Left colon (tissue), 2 donors: ENCODE measurements around the gene GNB1L. TPM values are rescaled to one million over a fixed set of nuclear protein-coding genes. Genes with fewer than 3 reads are reported as not detected.

ENCODE experiments used
- ATAC-seq: fragments of 200-7000 bp; cut with Tn5 transposase; one replicate; pipeline ENCODE4 v1.9.1; 2020; ENCODE audit warnings: mild to moderate bottlenecking, moderate library complexity
- DNase-seq, 2 donors: peaks; one replicate each; pipeline ENCODE4 v3.0.0-alpha.2; 2020
- intact Hi-C, 2 donors: fragments of 100-400 bp; cut with DNase I in 1 of 2; cut with micrococcal nuclease in 1 of 2; formaldehyde crosslinking; loops; one replicate each; pipeline versions ENCODE4 v1.11.2 to v1.14.0; 2022; cut with DNase I, micrococcal nuclease
- total RNA-seq, 2 donors: library from RNA; stranded (reverse); fragmentation: NEBNext Ultra II Directional; extraction: Animal tissue kit (Norgen Biotek cat#: 25700); gene quantifications; one replicate each; pipeline ENCODE4 v1.2.1, GENCODE V29; 2021
- donor health status: DM: no; HTN: no; CAD: no.
- donor health status: DM: yes; HTN: yes; CAD: no.

Gene GNB1L
- total RNA-seq, 2 donors from 2014 or later, result 3.3 to 4.6 TPM

GRCh38 chr22:19764636-19765476, 89.8 kb downstream of the GNB1L start:
- ATAC-seq, result no peak
- DNase-seq, result no peak
- intact Hi-C loops, result loop anchor here in 1 of 2 donors (10.0 kb wide), 1 partner anchor 60 kb away; no protein-coding TSS in a partner anchor

- DNase-seq (no peak), ATAC-seq (no peak)
- intact Hi-C loops, result loop anchor here in 1 of 2 donors (10.0 kb wide), 1 partner anchor 61 kb away; no protein-coding TSS in a partner anchor
Measured at GRCh38 chr22:19764299-19764593, 90.4 kb downstream of the GNB1L start.

GRCh38 chr22:19763458-19764298, 91.0 kb downstream of the GNB1L start:
- intact Hi-C loops, result loop anchor here in 1 of 2 donors (10.0 kb wide), 1 partner anchor 61 kb away; no protein-coding TSS in a partner anchor
- DNase-seq (no peak), ATAC-seq (no peak)

GRCh38 chr22:19762568-19763457, 91.9 kb downstream of the GNB1L start:
- DNase-seq (no peak), ATAC-seq (no peak)
- intact Hi-C loops, result loop anchor here in 1 of 2 donors (10.0 kb wide), 1 partner anchor 62 kb away; no protein-coding TSS in a partner anchor

DNA sequence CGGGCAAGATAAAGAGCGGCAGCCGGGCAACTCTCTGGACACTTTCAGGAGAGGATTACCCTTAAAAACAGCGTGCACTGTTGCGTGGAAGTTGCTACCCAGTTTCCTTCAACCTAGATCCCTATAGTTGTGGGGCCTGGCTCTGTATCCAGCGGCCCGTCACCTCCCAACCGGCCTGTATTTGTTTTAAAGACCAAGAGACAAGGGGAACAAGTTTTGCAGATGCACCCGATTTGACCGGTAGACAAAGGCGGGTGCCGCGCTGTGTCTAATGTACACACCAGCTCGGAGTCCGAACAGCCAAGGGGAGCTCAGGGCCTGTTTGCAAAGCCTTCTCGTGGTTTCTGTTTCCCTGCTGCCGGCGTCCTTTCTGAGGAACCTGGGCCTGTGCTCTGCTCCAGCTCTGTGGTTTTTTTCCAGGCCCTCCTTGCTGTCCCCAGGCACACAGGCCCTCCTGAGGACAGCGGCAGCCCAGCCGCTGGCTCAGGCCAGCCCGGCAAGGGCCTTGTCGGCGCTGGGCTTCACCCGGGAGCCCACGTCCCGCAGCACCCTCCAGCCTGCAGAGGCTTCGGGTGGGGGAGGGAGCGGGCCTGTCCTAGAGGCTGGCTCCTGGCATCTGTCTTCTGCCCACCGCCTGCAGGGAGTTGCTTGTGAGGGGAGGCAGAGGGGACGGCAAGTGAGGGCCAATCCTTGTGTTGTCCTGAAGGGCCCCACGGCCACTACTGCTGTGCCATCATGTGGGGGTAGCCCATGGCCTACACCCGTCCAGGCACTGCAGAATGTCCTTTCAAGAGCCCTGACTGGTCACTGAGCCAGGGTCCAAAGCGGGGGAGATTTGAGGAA, 92.7 kb downstream of the GNB1L start:
- no peak for ATAC-seq
- intact Hi-C loops, result loop anchor here in 1 of 2 donors (10.0 kb wide), 1 partner anchor 63 kb away; no protein-coding TSS in a partner anchor
- DNase-seq, result no peak

GRCh38 chr22:19760951-19761724, 93.5 kb downstream of the GNB1L start:
- ATAC-seq (no peak), DNase-seq (no peak)
- intact Hi-C loops, result loop anchor here in 1 of 2 donors (10.0 kb wide), 1 partner anchor 64 kb away; no protein-coding TSS in a partner anchor

- intact Hi-C loops, result loop anchor here in 1 of 2 donors (10.0 kb wide), 1 partner anchor 64 kb away; no protein-coding TSS in a partner anchor
- no peak for ATAC-seq
- DNase-seq, result no peak
Measured at GRCh38 chr22:19760058-19760950, 94.4 kb downstream of the GNB1L start, which contains the start of gene TBX1. Gene TBX1, plus strand, starts transcription at chr22:19760778. Its CDS starts 66 bp downstream, at chr22:19760844.

- DNase-seq, result no peak
- intact Hi-C loops, result loop anchor here in 1 of 2 donors (10.0 kb wide), 1 partner anchor 65 kb away; no protein-coding TSS in a partner anchor
- no peak for ATAC-seq
Measured at GRCh38 chr22:19759427-19760057, 95.1 kb downstream of the GNB1L start.

DNA sequence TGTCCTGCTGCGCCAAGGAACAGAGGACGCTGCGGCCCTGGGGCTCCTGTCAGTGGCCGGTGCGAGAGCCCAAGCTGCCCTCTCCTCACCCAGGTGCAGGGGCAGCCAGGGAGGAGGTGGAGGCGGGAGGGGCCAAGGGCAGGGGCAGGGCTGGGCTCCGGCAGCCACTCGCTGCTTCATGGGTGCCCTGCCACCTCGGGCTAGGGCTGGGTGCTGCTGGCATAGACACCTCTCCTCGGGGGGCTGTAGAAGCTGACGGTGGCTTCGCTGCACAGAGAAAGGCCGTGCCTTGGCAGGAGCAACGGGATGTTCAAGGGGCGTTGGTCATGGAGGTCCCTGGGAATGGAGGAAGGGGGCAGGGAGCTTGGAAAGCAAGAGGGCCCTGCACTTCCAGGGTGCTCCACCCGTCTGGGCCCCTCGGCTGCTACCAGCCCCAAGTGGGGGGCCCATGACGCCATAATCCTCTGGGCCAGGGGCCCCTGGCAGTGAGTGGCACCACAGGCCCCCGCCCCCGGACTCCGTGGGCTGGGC, 95.7 kb downstream of the GNB1L start:
- intact Hi-C loops, result no loop called here
- DNase-seq, result no peak
- no peak for ATAC-seq

- DNase-seq (no peak), ATAC-seq (no peak)
- intact Hi-C loops, result no loop called here
Measured at GRCh38 chr22:19757985-19758895, 96.4 kb downstream of the GNB1L start.

GRCh38 chr22:19757140-19757984, 97.3 kb downstream of the GNB1L start:
- peak in 1 of 2 donors; percentile 18 for DNase-seq
- peak; percentile 32 for ATAC-seq
- intact Hi-C loops, result no loop called here

DNA sequence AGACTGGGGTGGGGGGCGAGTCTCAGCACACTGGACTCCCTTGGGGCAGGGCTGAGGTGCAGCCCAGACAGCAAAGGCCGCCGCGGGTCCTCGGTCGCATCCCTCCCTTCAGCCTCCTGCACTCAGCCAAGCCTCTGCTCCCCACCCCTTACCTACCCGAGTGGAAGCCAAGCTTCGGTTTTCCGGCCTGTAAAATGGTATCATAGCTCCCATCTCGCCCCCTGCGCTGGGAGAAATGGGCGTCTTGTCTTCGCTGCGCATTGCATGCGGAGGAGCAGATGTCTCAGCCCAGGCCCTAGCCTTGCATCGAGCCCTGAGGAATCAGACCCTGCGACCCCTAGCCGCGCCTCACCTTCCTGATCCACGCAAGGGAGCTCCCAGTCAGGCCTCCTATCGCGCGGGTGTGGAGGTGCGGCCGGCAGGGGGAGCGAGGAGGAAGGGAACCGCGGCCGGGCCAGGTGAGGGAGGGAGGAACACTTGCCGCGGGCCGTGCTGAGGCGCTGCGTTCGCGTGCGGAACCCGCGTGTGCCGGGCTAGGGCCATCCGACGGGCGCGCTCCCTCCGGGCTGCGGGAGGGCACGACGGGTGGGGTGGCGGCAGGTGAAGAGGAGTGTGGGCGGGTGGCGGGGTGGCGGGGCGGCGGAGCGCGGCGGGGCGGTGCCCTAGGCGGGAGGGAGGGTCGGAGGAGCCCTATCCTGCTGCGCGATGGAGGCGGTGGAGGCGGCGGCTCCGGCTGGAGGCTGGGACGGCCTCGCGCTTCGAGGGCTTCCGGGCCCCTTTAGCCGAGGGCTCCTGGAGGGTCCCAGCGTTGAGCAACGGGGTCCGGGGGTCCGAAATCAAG, 98.2 kb downstream of the GNB1L start:
- intact Hi-C loops, result no loop called here

More for the DNA sequence above, 98.2 kb downstream of the GNB1L start:
- DNase-seq, result peak in 1 of 2 donors; percentile 74
- ATAC-seq, result peak; percentile 85
